GM19240 (cell line): Measurements from ENCODE around the gene GLE1.

Source experiments
- DNase-seq: peaks from one replicate; pipeline ENCODE4 v3.0.0; 2011; ENCODE audit warnings: low spot score; ENCODE audit not compliant: insufficient read length

The GLE1 gene, protein sequence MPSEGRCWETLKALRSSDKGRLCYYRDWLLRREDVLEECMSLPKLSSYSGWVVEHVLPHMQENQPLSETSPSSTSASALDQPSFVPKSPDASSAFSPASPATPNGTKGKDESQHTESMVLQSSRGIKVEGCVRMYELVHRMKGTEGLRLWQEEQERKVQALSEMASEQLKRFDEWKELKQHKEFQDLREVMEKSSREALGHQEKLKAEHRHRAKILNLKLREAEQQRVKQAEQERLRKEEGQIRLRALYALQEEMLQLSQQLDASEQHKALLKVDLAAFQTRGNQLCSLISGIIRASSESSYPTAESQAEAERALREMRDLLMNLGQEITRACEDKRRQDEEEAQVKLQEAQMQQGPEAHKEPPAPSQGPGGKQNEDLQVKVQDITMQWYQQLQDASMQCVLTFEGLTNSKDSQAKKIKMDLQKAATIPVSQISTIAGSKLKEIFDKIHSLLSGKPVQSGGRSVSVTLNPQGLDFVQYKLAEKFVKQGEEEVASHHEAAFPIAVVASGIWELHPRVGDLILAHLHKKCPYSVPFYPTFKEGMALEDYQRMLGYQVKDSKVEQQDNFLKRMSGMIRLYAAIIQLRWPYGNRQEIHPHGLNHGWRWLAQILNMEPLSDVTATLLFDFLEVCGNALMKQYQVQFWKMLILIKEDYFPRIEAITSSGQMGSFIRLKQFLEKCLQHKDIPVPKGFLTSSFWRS

DNA sequence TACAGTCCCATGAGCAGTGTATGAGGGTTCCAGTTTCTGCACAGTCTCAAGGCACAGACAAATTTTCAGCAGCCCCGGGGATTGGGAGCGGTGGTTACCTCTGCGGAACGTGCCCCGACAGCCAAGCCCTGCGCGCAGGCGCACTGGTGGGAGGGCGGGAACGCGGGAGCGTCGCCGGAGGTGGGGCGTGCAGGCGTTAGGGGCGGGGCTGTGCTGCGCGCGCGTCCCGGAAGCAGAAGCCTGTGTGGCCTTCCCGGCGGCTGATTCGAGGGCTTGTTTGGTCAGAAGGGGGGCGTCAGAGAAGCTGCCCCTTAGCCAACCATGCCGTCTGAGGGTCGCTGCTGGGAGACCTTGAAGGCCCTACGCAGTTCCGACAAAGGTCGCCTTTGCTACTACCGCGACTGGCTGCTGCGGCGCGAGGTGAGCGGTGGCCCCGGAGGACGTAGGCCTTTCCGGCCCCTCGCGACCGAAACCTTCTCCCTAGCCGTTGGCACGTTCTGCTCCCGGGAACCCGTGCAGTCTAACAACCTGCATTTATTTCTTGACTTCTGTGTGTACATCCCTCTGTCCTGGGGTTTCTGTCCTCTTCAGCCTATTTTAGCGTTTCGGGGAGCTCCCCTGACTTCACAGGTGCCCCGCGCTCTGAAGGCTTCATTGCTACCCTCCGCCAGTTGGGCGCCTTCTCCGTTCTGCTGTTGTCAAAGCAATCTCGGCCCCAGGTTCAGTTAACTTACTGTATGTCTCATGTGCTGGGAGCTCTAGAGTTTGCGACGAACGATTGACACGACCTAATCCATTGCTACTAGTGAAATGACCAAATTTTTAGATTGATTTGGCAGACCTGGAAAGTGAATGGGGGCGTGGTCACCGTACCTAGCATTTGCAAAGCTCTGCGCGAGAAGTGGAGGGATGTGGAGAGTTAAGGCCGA, at the start of gene GLE1:
Gene GLE1, plus strand, starts transcription at position 235 of the 929 bp plus-strand sequence. Its CDS starts 87 bp downstream, at position 322.
- peak; percentile 99 for DNase-seq

DNA sequence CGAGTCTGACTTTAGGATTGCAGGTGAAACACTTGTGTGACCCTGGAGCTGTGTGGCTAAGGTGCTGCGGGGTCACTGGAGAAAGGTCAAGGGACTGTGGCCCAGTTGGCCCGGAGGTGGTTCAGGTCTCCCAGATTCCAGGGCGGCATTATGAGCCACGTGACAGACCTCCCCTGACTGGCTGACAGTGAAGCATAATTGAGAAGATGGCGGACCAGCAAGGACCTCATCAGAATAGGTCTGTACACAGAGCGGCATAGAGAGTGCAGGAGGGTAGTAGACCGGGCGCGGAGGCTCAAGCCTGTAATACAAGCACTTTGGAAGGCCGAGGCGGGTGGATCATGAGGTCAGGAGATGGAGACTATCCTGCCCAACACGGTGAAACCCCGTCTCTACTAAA, 49.5 kb upstream of the GLE1 start:
- no peak for DNase-seq

DNA sequence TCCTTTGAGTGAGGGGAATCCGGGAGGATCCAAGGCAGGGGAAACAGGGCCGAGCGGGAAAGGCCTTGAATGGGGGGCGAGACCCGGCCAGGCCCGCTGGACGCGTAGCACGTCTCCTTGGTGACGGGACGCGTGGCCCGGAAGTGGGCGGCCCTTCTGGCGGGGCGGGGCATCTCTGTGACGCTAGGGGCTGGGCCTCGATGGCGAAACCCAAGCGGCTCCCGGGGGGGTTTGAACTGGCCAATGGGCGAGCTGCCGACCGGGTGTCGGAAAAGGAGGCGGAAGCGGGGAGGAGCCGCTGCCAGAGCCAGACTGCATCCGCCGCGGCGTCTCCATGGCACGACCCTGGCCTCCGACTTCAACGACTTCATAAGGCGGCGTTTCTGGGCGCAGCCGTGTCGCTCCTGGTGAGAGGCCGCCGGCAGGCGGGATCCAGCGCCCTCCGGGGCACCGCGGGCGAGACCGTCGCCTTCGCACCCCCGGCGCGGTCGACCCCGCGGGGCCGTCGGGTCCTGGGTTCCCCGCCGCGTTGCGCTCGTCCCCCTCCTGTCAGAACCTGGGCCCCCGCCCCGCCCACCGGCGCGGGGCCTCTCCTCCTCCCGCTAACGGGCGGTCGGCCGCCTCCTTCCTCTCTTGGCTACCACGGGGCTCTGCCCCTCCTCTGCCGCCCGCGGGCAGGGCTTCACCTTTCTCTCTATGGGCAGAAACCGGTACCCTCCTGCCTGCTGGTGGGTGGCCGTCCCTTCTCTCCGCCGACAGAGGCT, 48.5 kb upstream of the GLE1 start, which contains the start of gene ODF2:
Gene ODF2, plus strand, starts transcription at position 158 of the 764 bp plus-strand sequence. Its CDS starts 86 bp downstream, at position 244.
- peak; percentile 99 for DNase-seq

DNA sequence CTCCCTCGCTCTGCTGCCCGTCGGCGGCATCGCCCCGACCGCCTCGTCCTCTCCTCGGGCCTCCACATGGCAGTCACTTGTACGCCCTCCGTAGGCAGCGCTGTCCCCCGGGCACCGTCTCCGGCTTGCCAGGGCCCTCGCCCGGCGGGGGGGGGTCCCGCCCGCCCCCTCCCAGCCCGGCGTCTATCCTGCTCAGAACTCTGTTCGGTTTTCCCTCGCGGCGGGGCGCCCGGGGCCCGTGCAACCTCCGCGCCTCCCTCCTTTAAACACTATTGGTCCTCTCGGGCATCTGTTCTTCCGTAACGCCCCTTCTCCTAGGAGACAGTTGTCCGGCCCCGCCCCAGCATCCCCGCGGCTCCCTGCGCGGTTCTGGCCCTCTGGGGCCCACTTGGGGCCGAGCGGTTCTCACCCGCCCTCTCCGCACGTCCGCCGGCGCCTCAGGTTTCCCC, 47.9 kb upstream of the GLE1 start:
- peak; percentile 82 for DNase-seq

DNA sequence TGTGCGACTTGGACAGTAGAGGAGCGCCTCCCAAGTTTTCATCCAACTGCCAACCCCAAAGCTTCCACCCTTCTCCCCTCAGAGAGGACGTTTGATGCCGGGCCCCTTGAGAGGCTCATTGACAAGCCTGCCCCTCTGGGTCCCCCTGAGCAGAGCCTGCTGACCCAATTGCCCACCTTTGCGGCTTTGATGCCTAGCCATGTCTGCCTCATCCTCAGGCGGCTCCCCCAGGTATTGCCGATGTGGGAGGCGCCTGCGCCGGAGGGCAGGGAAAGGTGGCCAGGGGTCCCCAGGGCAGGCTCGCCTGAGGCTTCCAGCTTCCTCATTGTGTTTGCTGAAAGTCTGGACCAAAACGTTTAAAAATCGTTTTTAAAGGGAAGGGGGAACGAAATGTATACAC, 47.3 kb upstream of the GLE1 start:
- DNase-seq = no peak

DNA sequence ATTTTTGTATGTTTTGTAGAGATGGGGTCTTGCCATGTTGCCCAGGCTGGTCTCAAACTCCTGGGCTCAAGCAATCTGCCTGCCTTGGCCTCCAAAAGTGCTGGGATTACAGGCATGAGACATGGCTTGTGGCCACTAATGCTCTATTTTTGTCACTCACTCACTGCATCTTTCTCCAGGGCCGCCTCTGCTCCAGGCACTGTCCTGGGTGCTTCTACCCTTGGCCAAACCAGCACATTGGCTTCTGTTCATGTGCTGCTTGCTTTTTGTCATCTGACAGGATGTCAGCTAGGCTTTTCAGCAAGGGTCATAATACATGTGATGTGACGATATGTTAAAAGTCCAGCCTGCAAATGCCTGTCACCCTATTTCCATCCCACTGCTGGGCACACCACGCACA, 45.5 kb upstream of the GLE1 start:
- no peak for DNase-seq

DNA sequence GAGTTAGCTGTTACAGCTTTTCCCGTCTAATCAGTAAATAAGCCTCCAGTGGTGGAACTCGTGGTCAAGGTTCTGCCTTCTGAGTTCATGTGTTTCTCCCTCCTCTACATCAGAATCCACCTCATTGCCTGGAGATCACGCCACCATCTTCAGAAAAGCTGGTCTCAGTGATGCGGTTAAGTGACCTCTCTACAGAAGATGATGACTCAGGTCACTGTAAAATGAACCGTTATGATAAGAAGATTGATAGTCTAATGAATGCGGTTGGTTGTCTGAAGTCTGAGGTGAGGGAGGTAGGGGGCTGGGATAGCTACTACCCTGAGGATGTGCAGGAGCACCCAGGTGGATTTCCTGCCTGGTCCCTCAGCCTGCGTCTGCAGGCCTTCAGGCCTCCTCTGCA, 35.4 kb upstream of the GLE1 start:
- DNase-seq = no peak

DNA sequence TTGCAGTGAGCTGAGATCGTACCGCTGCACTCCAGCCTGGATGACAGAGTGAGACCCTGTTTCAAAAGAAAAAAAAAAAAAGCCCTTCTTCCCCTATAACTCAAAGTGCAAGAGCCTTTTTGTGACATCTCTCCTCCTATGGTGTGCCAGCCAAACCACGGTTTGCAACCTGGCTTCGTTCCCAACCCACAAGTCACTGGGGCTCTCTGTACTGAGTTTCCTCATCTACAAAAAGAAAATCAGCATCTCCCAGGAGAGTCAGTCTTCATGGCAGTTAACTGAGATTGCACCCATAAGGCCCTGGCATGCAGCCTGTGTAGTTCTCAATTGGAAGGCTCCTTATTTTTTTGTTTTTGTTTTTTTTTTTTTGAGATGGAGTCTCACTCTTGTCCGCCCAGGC, 34.0 kb upstream of the GLE1 start:
- no peak for DNase-seq

DNA sequence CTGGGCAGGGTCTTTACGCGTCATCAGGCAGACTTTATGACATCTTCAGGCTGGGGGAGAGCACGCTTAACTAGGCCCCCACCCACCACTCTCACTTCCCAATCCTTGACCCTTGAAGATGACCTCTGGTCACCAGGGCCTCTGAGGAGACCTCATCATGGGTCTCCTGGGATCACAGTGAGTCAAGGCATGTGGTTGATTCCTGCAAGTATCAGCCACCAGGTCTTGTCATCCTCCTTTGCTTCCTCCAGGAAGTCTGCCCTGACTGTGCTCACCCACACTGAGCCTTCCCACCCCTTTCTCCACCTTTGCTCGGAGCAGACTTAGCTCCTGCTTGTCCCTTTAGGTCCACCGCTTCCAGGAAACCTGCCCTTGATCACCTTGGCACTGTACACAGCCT, 31.4 kb upstream of the GLE1 start:
- DNase-seq = no peak

DNA sequence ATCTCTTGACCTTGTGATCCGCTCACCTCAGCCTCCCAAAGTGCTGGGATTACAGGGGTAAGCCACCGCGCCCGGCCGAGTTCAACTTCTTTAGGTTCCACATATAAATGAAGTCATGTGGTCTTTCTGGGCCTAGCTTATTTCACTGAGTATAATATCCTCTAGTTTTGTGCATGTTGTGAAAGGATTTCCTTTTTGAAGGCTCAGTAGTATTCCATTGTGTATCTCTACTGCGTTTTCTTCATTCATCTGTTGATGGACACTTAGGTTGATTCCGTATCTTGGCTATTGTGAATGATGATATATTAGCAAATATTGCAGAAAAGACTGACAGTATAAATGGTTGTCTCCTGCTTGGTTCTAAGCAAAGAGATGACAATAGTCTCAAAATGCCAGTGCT, 28.7 kb upstream of the GLE1 start:
- no peak for DNase-seq

DNA sequence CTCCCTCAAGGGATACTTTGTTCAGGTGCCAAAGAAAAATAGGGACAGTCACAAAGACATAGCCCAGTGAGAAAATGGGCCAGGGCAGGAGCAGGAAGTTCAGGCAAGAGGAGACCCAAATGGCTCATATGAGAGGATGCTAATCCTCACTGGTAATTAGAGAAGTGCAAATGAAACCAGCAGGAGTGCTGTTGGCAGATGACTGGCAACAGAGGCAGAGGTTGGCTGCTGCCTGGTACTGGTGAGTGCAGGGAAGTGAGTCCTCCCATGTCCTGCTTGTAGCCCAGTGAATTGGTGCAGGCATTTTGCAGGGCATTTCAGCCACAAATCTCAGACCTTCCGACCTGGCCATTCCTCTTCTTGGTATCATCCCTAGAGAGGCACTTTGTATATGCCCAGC, 25.3 kb upstream of the GLE1 start:
- no peak for DNase-seq

DNA sequence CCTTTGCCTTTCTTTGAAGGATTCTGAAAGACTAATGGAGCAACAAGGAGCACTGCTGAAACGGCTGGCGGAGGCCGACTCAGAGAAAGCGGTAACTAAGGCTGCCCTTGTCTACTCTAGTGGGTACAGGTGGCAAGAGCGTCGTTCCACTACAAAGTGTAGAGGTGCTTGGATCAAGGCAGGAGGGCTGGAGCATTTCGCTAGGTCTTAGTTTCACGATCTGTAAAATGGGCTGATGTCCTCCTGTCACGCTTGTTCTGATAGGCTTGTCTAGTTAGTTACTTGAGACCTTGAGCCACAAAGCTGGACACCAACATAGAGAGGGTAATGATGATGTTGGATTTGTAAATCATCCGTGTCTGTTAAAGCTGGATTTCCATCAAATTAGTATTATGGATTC, 23.0 kb upstream of the GLE1 start:
- no peak for DNase-seq

DNA sequence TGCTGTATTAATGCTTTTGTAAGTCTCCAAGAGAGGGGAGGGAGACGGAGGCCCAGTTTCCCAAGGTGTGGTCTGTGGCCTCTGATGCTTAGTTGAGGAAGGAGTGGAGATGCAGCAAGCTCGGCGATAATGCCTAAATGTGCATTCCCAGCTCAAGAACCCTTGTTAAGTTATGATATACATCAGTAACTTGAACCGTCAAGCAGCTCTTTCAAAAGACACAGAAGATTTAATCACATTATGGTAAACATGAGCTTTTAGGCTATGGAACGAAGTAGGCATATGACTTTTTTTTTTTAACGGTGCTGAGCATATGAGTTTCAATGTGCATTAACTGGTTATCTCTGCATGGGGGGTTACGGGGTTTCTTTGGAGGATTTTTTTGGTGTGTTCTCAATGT, 22.3 kb upstream of the GLE1 start:
- no peak for DNase-seq

DNA sequence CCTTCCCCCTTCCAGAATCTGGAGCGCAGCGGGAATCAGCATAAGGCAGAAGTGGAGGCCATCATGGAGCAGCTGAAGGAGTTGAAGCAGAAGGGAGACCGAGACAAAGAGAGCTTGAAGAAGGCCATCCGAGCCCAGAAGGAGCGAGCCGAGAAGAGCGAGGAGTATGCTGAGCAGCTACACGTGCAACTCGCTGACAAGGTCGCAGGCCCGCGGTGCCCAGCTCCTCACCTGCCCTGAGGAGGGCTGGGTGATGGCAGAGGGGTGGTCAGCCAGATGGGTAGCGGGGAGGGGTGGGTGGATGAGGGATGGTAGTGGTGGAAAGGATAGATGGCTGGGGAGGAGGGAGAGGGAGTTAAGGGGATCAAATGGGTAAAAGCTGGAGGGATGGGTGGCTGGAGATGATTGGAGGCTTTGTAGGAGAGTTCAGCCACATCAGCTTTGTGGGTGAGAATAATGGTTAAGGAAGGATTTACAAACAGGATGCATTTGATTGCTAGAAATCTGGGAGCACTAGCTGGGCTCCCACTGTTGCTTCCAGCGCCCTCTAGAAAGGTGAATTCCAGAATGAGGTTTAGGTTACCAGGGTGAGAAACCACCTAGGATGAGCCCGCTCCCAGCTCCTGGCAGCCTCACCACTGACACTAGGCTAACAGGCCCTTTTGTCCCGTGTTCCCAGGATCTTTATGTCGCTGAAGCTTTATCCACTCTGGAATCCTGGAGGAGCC, 19.7 kb upstream of the GLE1 start:
- DNase-seq = no peak

DNA sequence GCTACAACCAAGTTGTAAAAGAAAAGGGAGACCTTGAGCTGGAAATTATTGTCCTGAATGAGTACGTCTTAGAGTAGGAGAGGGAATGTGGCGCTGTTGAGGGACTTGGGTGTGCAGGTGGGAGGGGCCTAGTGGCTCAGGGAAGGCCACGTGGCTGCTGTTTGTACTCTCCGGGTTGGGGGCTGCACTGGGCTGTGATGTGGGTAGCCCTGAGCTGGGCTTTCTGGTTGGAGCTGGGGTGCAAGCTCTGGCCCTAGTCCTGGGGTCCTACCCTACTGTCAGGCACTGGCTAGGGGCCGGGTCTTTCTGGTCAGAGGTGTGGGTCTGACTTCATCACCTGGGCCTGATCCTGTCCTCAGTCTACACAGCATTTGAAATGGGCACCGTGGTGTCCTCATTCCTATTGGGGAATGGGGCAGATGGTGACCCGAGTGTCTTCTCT, 19.1 kb upstream of the GLE1 start:
- no peak for DNase-seq

DNA sequence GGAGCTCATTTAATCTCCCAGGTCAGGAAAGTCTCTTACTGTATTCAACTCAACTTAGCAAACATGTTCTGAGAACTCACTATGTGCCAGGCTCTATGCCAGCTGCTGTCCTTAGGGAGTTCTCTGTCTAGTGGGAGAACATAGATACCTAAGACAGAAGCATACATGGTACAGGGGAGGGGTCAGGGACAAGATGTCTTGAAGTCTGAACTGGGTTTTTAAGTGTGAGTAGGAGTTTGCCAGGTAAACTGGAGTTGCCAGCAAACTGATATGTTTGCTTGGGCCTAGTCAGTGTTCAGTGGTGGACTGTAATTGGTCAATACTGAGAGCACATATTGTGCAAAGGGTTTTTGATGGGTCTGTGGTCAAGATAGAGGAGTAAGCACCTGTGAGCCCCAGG, 18.3 kb upstream of the GLE1 start:
- no peak for DNase-seq

DNA sequence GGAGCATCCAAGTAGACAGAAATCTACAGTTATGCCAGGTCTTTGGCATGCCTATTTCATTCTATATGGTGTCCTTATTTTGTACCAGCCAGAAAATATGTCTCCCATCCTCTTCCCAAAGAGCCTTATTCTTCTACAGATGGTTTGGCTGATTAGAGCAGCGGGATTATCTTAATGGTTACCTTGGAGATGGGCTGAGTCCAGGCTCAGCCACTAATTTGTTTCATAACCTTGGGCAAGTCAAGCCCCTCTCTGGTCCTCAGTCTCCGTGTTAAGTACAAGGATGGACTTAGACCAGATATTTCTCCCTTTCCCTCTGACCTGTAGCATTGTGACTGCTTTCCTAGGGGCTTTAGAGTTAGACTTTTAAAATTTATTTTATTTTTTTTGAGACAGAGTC, 11.1 kb upstream of the GLE1 start:
- DNase-seq = no peak

DNA sequence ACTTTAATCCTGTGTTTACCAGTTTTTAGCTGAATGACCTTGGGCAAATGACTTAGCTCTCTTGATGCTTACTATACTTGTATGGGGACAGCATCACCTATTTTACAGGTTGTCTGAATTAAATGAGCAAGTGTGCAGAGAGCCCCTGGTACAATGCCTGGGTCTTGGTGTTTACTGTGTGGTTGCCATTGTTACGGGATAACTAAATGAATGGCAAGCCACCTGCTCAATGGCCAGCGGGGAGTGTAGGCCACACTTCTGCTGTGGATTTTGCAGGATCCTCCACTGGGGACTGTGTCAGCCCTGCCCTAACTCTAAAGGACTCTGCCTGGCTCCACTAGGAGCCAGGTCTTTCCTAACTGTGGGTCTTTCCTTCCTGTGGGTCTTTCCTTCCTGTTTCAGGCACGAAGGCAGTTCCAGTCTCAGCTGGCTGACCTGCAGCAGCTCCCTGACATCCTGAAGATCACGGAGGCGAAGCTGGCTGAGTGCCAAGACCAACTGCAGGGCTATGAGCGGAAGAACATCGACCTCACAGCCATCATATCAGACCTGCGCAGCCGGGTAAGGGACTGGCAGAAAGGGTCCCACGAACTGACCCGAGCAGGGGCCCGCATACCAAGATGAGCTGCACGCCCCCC, 10.3 kb upstream of the GLE1 start:
- DNase-seq = no peak

DNA sequence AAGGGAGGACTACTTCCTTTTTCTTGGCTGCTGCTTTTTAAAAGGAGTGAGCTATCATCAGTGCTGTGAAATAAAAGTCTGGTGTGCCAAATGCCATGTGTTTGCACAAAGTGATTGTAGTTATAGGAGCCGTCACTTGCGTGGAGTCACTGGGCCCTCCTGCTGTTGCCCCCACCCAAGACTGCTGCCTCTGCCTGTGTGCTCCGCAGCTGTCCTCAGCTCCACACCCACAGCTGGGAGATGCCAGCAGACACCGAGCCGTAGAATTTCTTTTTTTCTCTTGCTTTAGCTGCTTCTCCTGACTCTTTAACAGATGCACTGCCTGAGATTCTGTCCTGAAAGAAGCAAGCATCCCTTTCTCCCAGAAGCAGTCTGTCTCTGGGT, 9.8 kb upstream of the GLE1 start:
- DNase-seq = no peak

DNA sequence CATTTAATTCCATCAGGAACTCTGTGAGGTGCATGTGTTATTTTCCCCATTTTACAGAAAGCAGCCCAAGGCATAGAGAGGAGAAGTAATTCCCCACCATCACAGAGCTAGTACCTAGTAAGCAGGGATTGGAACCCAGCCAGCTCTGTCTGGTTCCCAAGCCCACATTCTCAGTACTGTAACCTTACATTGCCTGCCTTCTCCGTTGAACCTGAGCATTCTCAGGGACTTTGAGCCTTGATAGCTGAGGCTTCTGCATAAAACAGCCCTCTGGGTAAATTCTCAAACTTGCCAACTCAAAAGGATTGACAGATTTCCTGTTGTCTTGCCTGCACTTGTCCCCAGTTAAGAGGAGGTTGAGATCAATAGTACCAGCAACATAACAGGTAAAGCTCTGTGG, 9.2 kb upstream of the GLE1 start:
- DNase-seq = no peak
